H1 (cell line): ENCODE measurements around the gene SLC35A3. TPM values are rescaled to one million over a fixed set of nuclear protein-coding genes. Genes with fewer than 3 reads are reported as not detected.

ENCODE experiments used
- ASH2L ChIP-seq: fragments of 200-600, 300-600 bp; sonication (generic); IDR thresholded peaks from one replicate; pipeline ENCODE4 v1.7.1; 2017; ENCODE audit warnings: low read length
- CHD2 ChIP-seq: IDR thresholded peaks from 2 replicates; pipeline ENCODE4 v1.6.1; 2012; ENCODE audit warnings: low read length, improper control_type of control experiment
- CREB1 ChIP-seq: IDR thresholded peaks from 2 replicates; pipeline ENCODE4 v1.6.1; 2012; ENCODE audit warnings: inconsistent platforms
- CTBP2 ChIP-seq: IDR thresholded peaks from 2 replicates; pipeline ENCODE4 v1.7.0; 2011; ENCODE audit warnings: borderline replicate concordance, mild to moderate bottlenecking, moderate library complexity, mixed read lengths, low read length; ENCODE audit not compliant: insufficient read depth, insufficient read length
- CTCF ChIP-seq, 3 experiments: IDR thresholded peaks; 1 replicate in 2 of 3; 2 replicates in 1 of 3; pipeline versions ENCODE4 v1.5.1 to v1.6.1; 2011; ENCODE audit warnings: low read length in 3 of 3, mild to moderate bottlenecking in 3 of 3, inconsistent platforms in 2 of 3, low read depth in 1 of 3, moderate library complexity in 1 of 3; ENCODE audit not compliant: insufficient read depth in 1 of 3; ENCODE audit errors: control extremely low read depth in 1 of 3
- GABPA ChIP-seq: IDR thresholded peaks from 2 replicates; pipeline ENCODE4 v1.6.1; 2011; ENCODE audit warnings: mild to moderate bottlenecking, low read length, moderate library complexity, borderline replicate concordance; ENCODE audit not compliant: insufficient read depth
- HDAC2 ChIP-seq, 2 experiments: fragments of 300-600 bp in 1 of 2; sonication (generic) in 1 of 2; IDR thresholded peaks; 2 replicates each; pipeline ENCODE4 v1.6.1; 2011 to 2012; ENCODE audit warnings: low read depth in 2 of 2, low read length in 2 of 2, mild to moderate bottlenecking in 2 of 2, moderate library complexity in 2 of 2, borderline replicate concordance in 1 of 2, inconsistent platforms in 1 of 2
- JUN ChIP-seq: IDR thresholded peaks from 2 replicates; pipeline ENCODE4 v1.6.1; 2011; ENCODE audit warnings: low read depth, mild to moderate bottlenecking, improper control_type of control experiment, low read length
- KDM4A ChIP-seq: IDR thresholded peaks from one replicate; pipeline ENCODE4 v1.7.1; 2012; ENCODE audit warnings: low read depth, mild to moderate bottlenecking, moderate library complexity, low read length, inconsistent platforms; ENCODE audit not compliant: severe bottlenecking
- POU5F1 ChIP-seq: IDR thresholded peaks from 2 replicates; pipeline ENCODE4 v1.6.1; 2011; ENCODE audit warnings: low read depth, mild to moderate bottlenecking, low read length, moderate library complexity
- RAD21 ChIP-seq, 2 experiments: IDR thresholded peaks in 1 of 2; conservative IDR thresholded peaks in 1 of 2; 2 replicates each; pipeline ENCODE4 v1.6.1; 2011; ENCODE audit warnings: low read depth in 2 of 2, low read length in 2 of 2, improper control_type of control experiment in 1 of 2, inconsistent platforms in 1 of 2, mild to moderate bottlenecking in 1 of 2, moderate library complexity in 1 of 2
- RBBP5 ChIP-seq: IDR thresholded peaks from 2 replicates; pipeline ENCODE4 v1.7.1; 2012; ENCODE audit warnings: low read depth, mild to moderate bottlenecking, inconsistent platforms, low read length, moderate library complexity, borderline replicate concordance
- SAP30 ChIP-seq: fragments of 300-600 bp; sonication (generic); IDR thresholded peaks from 2 replicates; pipeline ENCODE4 v1.7.1; 2012; ENCODE audit warnings: low read length, moderate library complexity, mild to moderate bottlenecking, inconsistent platforms; ENCODE audit not compliant: insufficient read depth, insufficient replicate concordance
- SIN3A ChIP-seq, 2 experiments: IDR thresholded peaks in 1 of 2; conservative IDR thresholded peaks in 1 of 2; 2 replicates each; pipeline ENCODE4 v1.6.1; 2011 to 2012; ENCODE audit warnings: low read length in 2 of 2, improper control_type of control experiment in 1 of 2, low read depth in 1 of 2, mild to moderate bottlenecking in 1 of 2
- SIX5 ChIP-seq: IDR thresholded peaks from 2 replicates; pipeline ENCODE4 v1.6.1; 2011; ENCODE audit warnings: mild to moderate bottlenecking, low read depth, low read length
- SP4 ChIP-seq: IDR thresholded peaks from 2 replicates; pipeline ENCODE4 v1.6.1; 2012; ENCODE audit warnings: low read length, inconsistent platforms
- TAF7 ChIP-seq: optimal IDR thresholded peaks from 2 replicates; pipeline ENCODE3; 2011; ENCODE audit warnings: low read depth, mild to moderate bottlenecking, inconsistent platforms, low read length, moderate library complexity, borderline replicate concordance
- TCF12 ChIP-seq: IDR thresholded peaks from 2 replicates; pipeline ENCODE4 v1.6.1; 2011; ENCODE audit warnings: low read depth, mild to moderate bottlenecking, low read length
- YY1 ChIP-seq: IDR thresholded peaks from 2 replicates; pipeline ENCODE4 v1.6.1; 2011; ENCODE audit warnings: low read depth, mild to moderate bottlenecking, low read length
- polyA plus RNA-seq, 7 experiments: library from polyadenylated mRNA; depleted of rRNA in 3 of 7; stranded (reverse) in 5 of 7; unstranded in 2 of 7; fragments of >200 nt in 5 of 7; fragments of 200-250 nt in 2 of 7; gene quantifications; 1 replicate in 5 of 7; 2 replicates in 1 of 7; 4 replicates in 1 of 7; pipeline versions ENCODE4 v1.2.1 to v1.2.3, GENCODE V29; 2011 to 2013; ENCODE audit warnings: missing spikeins in 2 of 7, mixed read lengths in 2 of 7
- total RNA-seq: library from RNA; stranded (reverse); fragmentation: NEBNext Ultra II Directional; extraction: Animal tissue kit (Norgen Biotek cat#: 25700); gene quantifications from 2 replicates; pipeline ENCODE4 v1.2.1, GENCODE V29; 2021

The SLC35A3 gene
- total and polyA plus RNA-seq, 2 of the 8 experiments (the other 6 are each of a cell fraction or from before 2014, with no cell fraction given), result 3.0 to 13.8 TPM

GRCh38 chr1:99969729-99970621 is at the start of gene SLC35A3 (continued):
- TF ChIP-seq CTBP2 (peak; percentile 81), SIN3A (conservative IDR thresholded peaks at IDR 0.05 in 1 of 2, IDR thresholded peaks at IDR 0.05 in 1 of 2; ENCODE audit: low read depth in 1 of 2, low read length in 2 of 2) (peak; percentile 84 to 94; a peak in 3 of 4 replicates), TAF7 (peak; percentile 92), SIX5 (peak; percentile 25; the same call in 1 of the 2 replicates), CTCF (IDR thresholded peaks at IDR 0.05; ENCODE audit: control extremely low read depth in 1 of 3, insufficient read depth in 1 of 3, low read depth in 1 of 3, low read length in 3 of 3) (0 out of 4 replicates have a peak, but pooled peaks of 1 of the 3 experiments have one; percentile 4), CREB1 (peak; percentile 55), GABPA (peak; percentile 97), SP4 (peak; percentile 64), SAP30 (peak; percentile 47), JUN (no peak), TCF12 (0 out of 2 replicates have a peak, but pooled peaks have one; percentile 11), CHD2 (0 out of 2 replicates have a peak, but pooled peaks have one; percentile 23), HDAC2 (IDR thresholded peaks at IDR 0.05; ENCODE audit: borderline replicate concordance in 1 of 2, low read depth in 2 of 2, low read length in 2 of 2) (peak in 1 of 2 experiments; percentile 89; a peak in 2 of 4 replicates), KDM4A (peak; percentile 70), RBBP5 (peak; percentile 98), RAD21 (IDR thresholded peaks at IDR 0.05 in 1 of 2, conservative IDR thresholded peaks at IDR 0.05 in 1 of 2; ENCODE audit: low read depth in 2 of 2, low read length in 2 of 2) (peak in 1 of 2 experiments; percentile 19; a peak in 2 of 4 replicates), ASH2L (peak; percentile 99), POU5F1 (no peak), YY1 (peak; percentile 77)
